Astrocyte of the spinal cord (primary cell): ENCODE results near the gene SPEM3.

Experiments used
- DNase-seq: peaks from one replicate; pipeline ENCODE4 v3.0.0; 2011; ENCODE audit warnings: low read depth, low spot score
- H3K4me3 ChIP-seq: 2 replicates; pipeline ENCODE4 v1.5.1; 2011; ENCODE audit warnings: low read depth, mild to moderate bottlenecking, low read length, moderate library complexity
- CTCF ChIP-seq: IDR thresholded peaks from 2 replicates; pipeline ENCODE4 v1.5.1; 2012; ENCODE audit warnings: low read depth, mild to moderate bottlenecking, low read length, inconsistent platforms
- in situ Hi-C: cut with HindIII; loops from 2 replicates; pipeline ENCODE4 v1.10.0; 2017; ENCODE audit warnings: low sequenced_read_pairs

Gene SPEM3

GRCh38 chr17:7445619-7445968 is 16.9 kb downstream of the SPEM3 start:
- DNase-seq: no peak
- H3K4me3 ChIP-seq: peak overlapping the region; percentile 29
- in situ Hi-C loops: no loop called here
- TF ChIP-seq CTCF: no peak

- no peak for DNase-seq
- TF ChIP-seq CTCF: no peak
- in situ Hi-C loops: no loop called here
- H3K4me3 ChIP-seq: no peak overlapping the region
These were observed 19.8 kb downstream of the SPEM3 start for GRCh38 chr17:7448461-7448860.

- no peak for DNase-seq
- in situ Hi-C loops: no loop called here
- no peak overlapping the region for H3K4me3 ChIP-seq
- TF ChIP-seq CTCF: no peak
These were observed 31.4 kb downstream of the SPEM3 start for GRCh38 chr17:7459961-7460545.

- no peak overlapping the region for H3K4me3 ChIP-seq
- in situ Hi-C loops: no loop called here
- no peak for DNase-seq
- TF ChIP-seq CTCF: no peak
These were observed 32.4 kb downstream of the SPEM3 start for GRCh38 chr17:7460850-7461660.

GRCh38 chr17:7462474-7463371 is 34.1 kb downstream of the SPEM3 start:
- H3K4me3 ChIP-seq: no peak overlapping the region
- in situ Hi-C loops: no loop called here
- no peak for TF ChIP-seq CTCF
- no peak for DNase-seq

- in situ Hi-C loops: no loop called here
- no peak overlapping the region for H3K4me3 ChIP-seq
- no peak for DNase-seq
- TF ChIP-seq CTCF: no peak
These were observed 34.8 kb downstream of the SPEM3 start for GRCh38 chr17:7463372-7463846.
